Measurements from ENCODE around the gene AMBP.

DNA sequence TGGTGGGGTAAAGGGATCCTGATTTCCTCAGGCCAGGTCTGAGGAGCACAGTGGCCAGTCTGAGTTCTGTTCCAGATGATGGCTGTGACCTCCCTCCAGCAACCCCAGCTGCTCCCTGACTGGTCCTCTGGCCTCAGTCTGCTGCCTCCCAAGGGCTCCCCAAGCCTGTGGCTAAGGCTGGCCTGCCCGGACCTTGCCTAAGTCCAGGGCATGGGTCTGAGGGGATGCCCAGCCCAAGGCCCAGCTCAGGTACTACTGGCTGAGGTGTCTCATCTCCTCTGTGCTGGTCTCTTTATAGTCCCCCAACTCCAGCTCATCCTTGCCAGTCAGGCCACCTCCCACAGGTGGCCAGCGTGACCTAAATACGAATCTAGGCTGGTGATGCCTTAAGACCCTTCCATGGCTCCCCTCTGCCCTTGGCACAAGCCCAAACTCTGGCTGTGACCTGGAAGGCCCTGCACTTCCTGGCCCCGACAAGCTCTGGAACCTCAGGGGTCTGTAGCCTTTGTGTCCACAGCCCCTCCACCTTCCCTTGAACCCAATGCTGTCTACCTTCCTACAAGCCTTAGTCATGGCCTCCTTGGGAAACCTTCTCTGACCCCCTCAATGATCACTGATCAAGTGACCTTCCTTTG lies 11.2 kb upstream of the AMBP start:
- TF ChIP-seq RAD21 (conservative IDR thresholded peaks at IDR 0.05 in 1 of 2, IDR thresholded peaks at IDR 0.05 in 1 of 2), result no peak
- no peak for TF ChIP-seq EHF (CRISPR knock-in tag; IDR thresholded peaks at IDR 0.05)
- no peak for TF ChIP-seq EP300 (IDR thresholded peaks at IDR 0.05)
- TF ChIP-seq CHD2 (IDR thresholded peaks at IDR 0.05; ENCODE audit: low read length, partially characterized antibody), result no peak

Data from A549 (cell line).